ENCODE data around the gene DCTD. TPM values are rescaled to one million over a fixed set of nuclear protein-coding genes. Genes with fewer than 3 reads are reported as not detected.
"Not testable (repeated sequence)": the region's sequence is repeated elsewhere in the genome, so short reads cannot be mapped to it uniquely, and the experiment has no call there.

DCTD gene
- total RNA-seq, 2 experiments from 2014 or later = 65.1 to 69.9 TPM

GRCh38 chr4:182913621-182914020, 3.6 kb downstream of the DCTD start:
- Mint-ChIP-seq H3K27ac (no peak overlapping the region), H3K36me3 (peaks cover 20% of the 10 kb centered on the region), H3K27me3 (no peaks in the 10 kb centered on the region), H3K9me3 (no peaks in the 10 kb centered on the region), H3K4me3 (no peak overlapping the region), H3K4me1 (peaks cover 35% of the 10 kb centered on the region)
- ATAC-seq (ENCODE audit: low read depth) (no peak), DNase-seq (no peak)
- POLR2A ChIA-PET = interaction anchor here (0.6 kb wide), 1 partner anchor 468 kb away, joined by 3 read pairs; no protein-coding TSS in a partner anchor

GRCh38 chr4:182913036-182913435, 4.2 kb downstream of the DCTD start:
- Mint-ChIP-seq H3K27me3 (no peaks in the 10 kb centered on the region), H3K4me1 (peaks cover 29% of the 10 kb centered on the region), H3K9me3 (no peaks in the 10 kb centered on the region), H3K27ac (no peak overlapping the region), H3K4me3 (no peak overlapping the region), H3K36me3 (peaks cover 20% of the 10 kb centered on the region)
- POLR2A ChIA-PET = interaction anchor here (0.6 kb wide), 1 partner anchor 468 kb away, joined by 3 read pairs; no protein-coding TSS in a partner anchor
- ATAC-seq (ENCODE audit: low read depth) (no peak), DNase-seq (no peak)

DNA sequence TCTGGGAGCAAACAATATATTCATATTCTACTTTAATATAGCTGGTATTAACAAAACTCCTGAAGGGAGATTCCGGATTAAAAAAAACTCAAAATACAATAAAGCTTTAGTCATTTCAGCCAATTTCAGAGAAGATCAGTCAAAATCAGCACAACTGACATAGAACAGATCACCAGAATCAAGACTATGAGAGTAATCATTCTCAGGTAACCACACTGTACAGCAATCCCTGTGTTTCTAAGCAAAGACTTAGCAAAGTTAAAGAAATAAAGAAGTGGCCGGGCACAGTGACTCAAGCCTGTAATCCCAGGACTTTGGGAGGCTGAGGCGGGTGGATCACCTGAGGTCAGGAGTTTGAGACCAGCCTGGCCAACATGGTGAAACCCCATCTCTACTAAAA, 9.1 kb downstream of the DCTD start:
- ATAC-seq (ENCODE audit: low read depth) = no peak
- Mint-ChIP-seq H3K36me3 (peaks cover 22% of the 10 kb centered on the region), H3K4me3 (no peak overlapping the region), H3K9me3 (no peaks in the 10 kb centered on the region), H3K27me3 (no peaks in the 10 kb centered on the region), H3K27ac (no peak overlapping the region), H3K4me1 (peaks cover 14% of the 10 kb centered on the region)
- POLR2A ChIA-PET = no interaction called here
- no peak for DNase-seq

- H3K4me1 Mint-ChIP-seq = peaks cover 7% of the 10 kb centered on the region
- H3K4me3 Mint-ChIP-seq = no peak overlapping the region
- DNase-seq (no peak), ATAC-seq (ENCODE audit: low read depth) (no peak)
- H3K27me3 Mint-ChIP-seq = no peaks in the 10 kb centered on the region
- no peaks in the 10 kb centered on the region for H3K9me3 Mint-ChIP-seq
- POLR2A ChIA-PET = no interaction called here
- peaks cover 15% of the 10 kb centered on the region for H3K36me3 Mint-ChIP-seq
- H3K27ac Mint-ChIP-seq = no peak overlapping the region
Observed at GRCh38 chr4:182907396-182907795, 9.8 kb downstream of the DCTD start.

GRCh38 chr4:182906786-182907185, 10.4 kb downstream of the DCTD start:
- H3K9me3 Mint-ChIP-seq = no peaks in the 10 kb centered on the region
- peaks cover 4% of the 10 kb centered on the region for H3K4me1 Mint-ChIP-seq
- ATAC-seq (ENCODE audit: low read depth) (no peak), DNase-seq (no peak)
- no peak overlapping the region for H3K4me3 Mint-ChIP-seq
- no peaks in the 10 kb centered on the region for H3K27me3 Mint-ChIP-seq
- no peak overlapping the region for H3K27ac Mint-ChIP-seq
- H3K36me3 Mint-ChIP-seq = peaks cover 16% of the 10 kb centered on the region
- POLR2A ChIA-PET = no interaction called here

DNA sequence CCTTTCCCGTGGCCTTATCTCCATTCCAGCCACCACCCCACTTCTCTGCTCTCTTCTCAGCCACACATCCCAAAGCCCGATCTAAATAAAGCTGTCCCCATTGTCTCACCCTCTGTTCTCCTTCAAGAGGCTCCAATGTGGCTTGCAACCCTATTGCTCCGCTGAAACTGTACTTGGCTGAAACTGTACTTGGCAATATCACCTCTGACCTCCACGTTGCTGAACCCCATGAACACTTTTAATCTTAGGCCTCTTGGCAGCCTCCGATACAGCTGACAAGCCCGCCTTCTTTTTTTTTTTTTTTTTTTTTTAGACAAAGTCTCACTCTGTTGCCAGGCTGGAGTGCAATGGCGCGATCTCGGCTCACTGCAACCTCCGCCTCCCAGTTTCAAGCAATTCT, 12.1 kb downstream of the DCTD start:
- H3K4me1 Mint-ChIP-seq = no peaks in the 10 kb centered on the region
- no peak overlapping the region for H3K27ac Mint-ChIP-seq
- POLR2A ChIA-PET = no interaction called here
- H3K4me3 Mint-ChIP-seq = no peak overlapping the region
- DNase-seq (no peak), ATAC-seq (ENCODE audit: low read depth) (no peak)
- H3K36me3 Mint-ChIP-seq = peaks cover 13% of the 10 kb centered on the region
- H3K27me3 Mint-ChIP-seq = no peaks in the 10 kb centered on the region
- no peaks in the 10 kb centered on the region for H3K9me3 Mint-ChIP-seq

DNA sequence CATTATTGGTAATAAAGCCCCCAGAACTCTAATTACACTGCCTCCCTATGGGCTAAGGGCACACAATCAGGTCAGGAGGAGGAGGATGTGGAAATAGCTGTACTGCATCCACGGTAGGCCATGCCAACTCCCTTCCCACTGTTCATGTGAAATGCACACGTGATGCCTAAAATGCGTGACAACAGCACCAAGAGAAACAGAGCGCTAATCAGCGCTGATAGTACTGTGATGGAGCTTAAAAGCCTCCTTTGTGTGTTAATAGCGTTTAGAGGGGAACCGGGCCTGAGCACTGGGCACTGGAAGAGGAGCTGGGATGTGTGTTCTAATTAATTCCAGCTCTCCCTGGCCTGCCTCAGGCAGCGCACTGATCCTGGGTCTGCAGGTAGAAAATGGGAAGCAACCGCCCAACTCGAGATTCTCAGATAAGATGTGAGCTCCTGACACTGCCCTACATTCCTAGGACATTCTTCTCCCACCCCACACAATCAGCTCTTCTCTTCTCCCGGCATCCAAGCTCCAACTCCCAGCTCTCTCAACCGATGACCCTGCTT, 12.9 kb downstream of the DCTD start:
- peaks cover 12% of the 10 kb centered on the region for H3K36me3 Mint-ChIP-seq
- H3K27me3 Mint-ChIP-seq = no peaks in the 10 kb centered on the region
- H3K9me3 Mint-ChIP-seq = no peaks in the 10 kb centered on the region
- POLR2A ChIA-PET = no interaction called here
- no peak overlapping the region for H3K4me3 Mint-ChIP-seq
- H3K4me1 Mint-ChIP-seq = no peaks in the 10 kb centered on the region
- DNase-seq (no peak), ATAC-seq (ENCODE audit: low read depth) (no peak)
- H3K27ac Mint-ChIP-seq = no peak overlapping the region

DNA sequence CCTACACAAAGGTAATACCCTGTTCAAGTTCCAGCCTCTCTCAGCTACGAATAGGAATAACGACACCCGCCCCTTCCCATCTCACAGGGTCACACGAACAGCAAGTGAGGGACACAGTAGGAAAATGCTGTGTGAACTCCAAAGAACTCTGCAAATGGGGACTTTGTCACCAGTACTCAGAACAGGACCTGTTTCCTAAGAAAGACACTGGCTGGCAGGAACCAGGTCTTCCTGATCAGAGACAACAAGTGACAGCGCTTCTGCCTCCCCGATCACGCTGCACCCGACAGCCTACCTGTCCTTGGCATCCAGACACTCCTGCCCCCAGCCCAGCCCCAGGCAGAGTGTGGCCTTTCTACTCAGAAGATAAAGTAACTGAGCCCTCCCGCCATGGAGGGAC, 14.2 kb downstream of the DCTD start:
- ATAC-seq (ENCODE audit: low read depth) (no peak), DNase-seq (no peak)
- Mint-ChIP-seq H3K4me3 (no peak overlapping the region), H3K27ac (no peak overlapping the region), H3K4me1 (no peaks in the 10 kb centered on the region), H3K27me3 (no peaks in the 10 kb centered on the region), H3K36me3 (peaks cover 10% of the 10 kb centered on the region), H3K9me3 (no peaks in the 10 kb centered on the region)
- POLR2A ChIA-PET = no interaction called here

GRCh38 chr4:182901337-182901736, 15.8 kb downstream of the DCTD start:
- peaks cover 8% of the 10 kb centered on the region for H3K36me3 Mint-ChIP-seq

DNA sequence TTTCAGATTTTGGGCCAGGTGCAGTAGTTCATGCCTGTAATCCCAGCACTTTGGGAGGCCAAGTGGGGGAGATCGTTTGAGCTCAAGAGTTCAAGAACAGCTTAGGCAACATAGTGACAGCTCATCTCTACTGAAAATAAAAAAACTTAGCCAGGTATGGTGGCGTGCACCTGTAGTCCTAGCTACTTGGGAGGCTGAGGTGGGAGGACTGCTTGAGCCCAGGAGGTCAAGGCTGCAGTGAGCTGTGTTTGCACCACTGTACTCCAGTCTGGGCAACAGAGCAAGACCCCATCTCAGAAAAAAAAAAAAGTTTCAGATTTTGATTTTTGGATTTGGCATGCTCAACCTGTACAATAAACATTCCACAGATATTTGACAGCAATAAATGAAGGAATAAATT, 17.2 kb downstream of the DCTD start:
- not testable (repeated sequence) for H3K4me3 Mint-ChIP-seq; H3K27me3 Mint-ChIP-seq; ATAC-seq (ENCODE audit: low read depth); H3K4me1 Mint-ChIP-seq; H3K9me3 Mint-ChIP-seq; DNase-seq; H3K27ac Mint-ChIP-seq
- POLR2A ChIA-PET = interaction anchor here (0.7 kb wide), 1 partner anchor 421 kb away, joined by 4 read pairs; no protein-coding TSS in a partner anchor
- H3K36me3 Mint-ChIP-seq = peaks cover 11% of the 10 kb centered on the region

More at GRCh38 chr4:182901337-182901736, 15.8 kb downstream of the DCTD start:
- no peak overlapping the region for H3K27ac Mint-ChIP-seq
- no peaks in the 10 kb centered on the region for H3K9me3 Mint-ChIP-seq
- no peak for ATAC-seq (ENCODE audit: low read depth)
- H3K27me3 Mint-ChIP-seq = no peaks in the 10 kb centered on the region
- H3K4me3 Mint-ChIP-seq = no peak overlapping the region
- no peaks in the 10 kb centered on the region for H3K4me1 Mint-ChIP-seq
- POLR2A ChIA-PET = no interaction called here
- no peak for DNase-seq

- no peaks in the 10 kb centered on the region for H3K9me3 Mint-ChIP-seq
- DNase-seq = no peak
- no peak overlapping the region for H3K27ac Mint-ChIP-seq
- H3K4me3 Mint-ChIP-seq = no peak overlapping the region
- POLR2A ChIA-PET = no interaction called here
- H3K36me3 Mint-ChIP-seq = peaks cover 7% of the 10 kb centered on the region
- no peaks in the 10 kb centered on the region for H3K27me3 Mint-ChIP-seq
- no peaks in the 10 kb centered on the region for H3K4me1 Mint-ChIP-seq
- ATAC-seq (ENCODE audit: low read depth) = no peak
Observed at GRCh38 chr4:182898479-182898799, 18.7 kb downstream of the DCTD start.

DNA sequence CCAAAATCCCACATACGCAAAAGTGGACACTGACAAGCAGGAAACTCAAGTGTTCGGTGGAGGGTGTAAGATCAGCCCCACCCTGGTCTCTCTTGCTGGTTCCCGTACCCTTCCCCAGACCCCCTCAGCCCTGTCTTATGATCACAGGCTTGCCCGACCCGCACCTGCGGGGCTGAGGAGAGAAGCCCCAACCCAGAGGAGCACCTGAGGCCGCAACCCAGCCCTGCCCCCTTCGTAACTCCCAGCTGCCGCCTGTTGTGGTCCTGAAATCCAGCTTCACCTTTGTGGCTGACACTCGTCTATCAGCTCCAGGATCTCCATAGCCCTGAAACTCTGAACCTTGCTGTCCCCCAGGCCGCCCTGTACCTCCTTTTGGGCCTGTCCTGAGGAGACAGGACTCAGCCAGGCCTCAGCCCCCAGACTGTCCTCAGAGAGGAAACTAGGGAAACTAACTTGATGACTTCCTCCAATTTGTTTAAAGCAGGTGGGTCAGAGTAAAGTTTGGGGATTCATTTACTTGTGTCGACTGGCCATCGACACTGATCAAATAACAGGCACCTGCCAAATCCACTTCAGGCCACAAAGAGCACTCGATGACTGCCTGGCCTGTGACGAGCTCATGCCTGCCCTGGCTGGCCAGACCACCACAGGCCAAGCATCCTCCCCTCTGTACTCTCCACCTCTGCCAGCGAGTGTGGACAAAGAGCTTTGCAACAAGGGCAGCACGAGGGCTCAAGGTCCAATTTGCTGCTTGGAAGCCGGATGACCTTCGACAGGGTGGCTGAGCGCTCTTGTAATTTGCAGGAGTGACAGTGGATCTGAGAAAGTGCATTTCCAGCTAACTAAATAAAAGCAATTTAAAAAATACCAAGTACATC, 19.3 kb downstream of the DCTD start:
- H3K9me3 Mint-ChIP-seq = no peaks in the 10 kb centered on the region
- no peak overlapping the region for H3K4me3 Mint-ChIP-seq
- H3K36me3 Mint-ChIP-seq = peaks cover 8% of the 10 kb centered on the region
- H3K27me3 Mint-ChIP-seq = no peaks in the 10 kb centered on the region
- H3K27ac Mint-ChIP-seq = no peak overlapping the region
- POLR2A ChIA-PET = no interaction called here
- H3K4me1 Mint-ChIP-seq = no peaks in the 10 kb centered on the region
- ATAC-seq (ENCODE audit: low read depth) = no peak
- no peak for DNase-seq

DNA sequence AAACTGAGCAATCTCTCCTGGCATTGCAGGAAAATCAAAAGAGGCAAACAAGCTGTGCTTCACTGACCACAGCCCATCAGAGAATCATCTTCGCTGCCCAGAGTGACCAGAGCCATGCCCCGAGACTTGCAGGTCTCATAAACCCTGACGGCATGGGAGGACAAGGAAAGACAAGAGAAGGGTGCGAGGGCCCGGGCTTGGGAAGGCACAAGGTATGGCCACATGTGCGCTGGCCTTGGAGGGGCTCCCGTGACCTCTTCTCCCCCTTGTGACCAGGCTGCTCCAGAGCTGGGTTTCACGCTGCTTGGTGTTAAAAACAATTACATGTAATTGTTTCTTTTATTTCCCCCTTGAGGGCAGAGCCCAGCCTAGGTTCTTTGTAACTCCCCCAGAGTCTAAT, 20.8 kb downstream of the DCTD start:
- Mint-ChIP-seq H3K36me3 (peaks cover 10% of the 10 kb centered on the region), H3K27me3 (no peaks in the 10 kb centered on the region), H3K4me3 (no peak overlapping the region), H3K4me1 (no peaks in the 10 kb centered on the region), H3K27ac (no peak overlapping the region), H3K9me3 (no peaks in the 10 kb centered on the region)
- DNase-seq = no peak
- ATAC-seq (ENCODE audit: low read depth) = no peak
- POLR2A ChIA-PET = no interaction called here

DNA sequence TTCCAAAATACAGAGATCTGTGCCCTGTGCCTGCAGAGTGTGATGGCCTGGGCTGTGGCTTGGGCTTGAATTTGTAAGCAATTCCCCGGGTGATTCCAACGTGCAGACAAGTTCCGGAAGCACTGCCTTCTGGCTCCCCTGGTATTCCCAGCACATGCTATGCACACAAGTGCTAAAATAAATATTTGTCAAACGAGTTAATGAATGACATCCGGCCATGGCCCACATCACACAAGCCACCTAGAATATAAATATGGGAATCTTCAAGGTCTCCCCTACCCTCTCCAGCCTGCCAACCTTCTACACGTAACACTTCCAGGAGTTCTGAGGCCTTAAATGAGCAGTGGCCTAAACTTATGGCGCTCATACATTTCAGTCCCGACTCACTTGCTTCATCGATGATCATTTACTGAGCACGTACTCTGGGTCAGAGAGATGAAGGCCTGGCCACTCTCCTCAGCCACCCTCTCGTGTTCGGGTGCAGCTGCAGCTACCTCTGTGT, 21.3 kb downstream of the DCTD start:
- no peaks in the 10 kb centered on the region for H3K27me3 Mint-ChIP-seq
- DNase-seq = no peak
- H3K4me3 Mint-ChIP-seq = no peak overlapping the region
- POLR2A ChIA-PET = no interaction called here
- H3K4me1 Mint-ChIP-seq = no peaks in the 10 kb centered on the region
- H3K9me3 Mint-ChIP-seq = no peaks in the 10 kb centered on the region
- peaks cover 14% of the 10 kb centered on the region for H3K36me3 Mint-ChIP-seq
- no peak for ATAC-seq (ENCODE audit: low read depth)
- no peak overlapping the region for H3K27ac Mint-ChIP-seq
